ENCODE results near the gene SYNGR3. TPM values are rescaled to one million over a fixed set of nuclear protein-coding genes. Genes with fewer than 3 reads are reported as not detected.

The SYNGR3 gene
- total RNA-seq, 1 experiment from 2014 or later, result 3.6 TPM

GRCh38 chr16:2038382-2039231, 48.8 kb downstream of the SYNGR3 start:
- H3K4me3 Mint-ChIP-seq (ENCODE audit: low read depth, unreplicated experiment), result no peak overlapping the region
- no peak for DNase-seq
- TF ChIP-seq CTCF (IDR thresholded peaks at IDR 0.05; ENCODE audit: unreplicated experiment), result no peak
- CTCF ChIA-PET, result no interaction called here
- H3K36me3 Mint-ChIP-seq (ENCODE audit: insufficient read depth, unreplicated experiment), result peaks cover 40% of the 10 kb centered on the region
- H3K27me3 Mint-ChIP-seq (ENCODE audit: unreplicated experiment), result no peaks in the 10 kb centered on the region
- intact Hi-C loops (cut with micrococcal nuclease; ENCODE audit: unreplicated experiment), result no loop called here
- H3K4me1 Mint-ChIP-seq (ENCODE audit: low read depth, unreplicated experiment), result peaks cover 23% of the 10 kb centered on the region
- BruUV-seq (replicated peaks), result no TSS peak
- H3K9me3 Mint-ChIP-seq (ENCODE audit: low read depth, unreplicated experiment), result no peaks in the 10 kb centered on the region
- no peak overlapping the region for H3K27ac Mint-ChIP-seq (ENCODE audit: unreplicated experiment)

GRCh38 chr16:2039274-2040031, 49.7 kb downstream of the SYNGR3 start:
- Mint-ChIP-seq H3K4me3 (ENCODE audit: low read depth, unreplicated experiment) (no peak overlapping the region), H3K27ac (ENCODE audit: unreplicated experiment) (no peak overlapping the region), H3K4me1 (ENCODE audit: low read depth, unreplicated experiment) (peaks cover 23% of the 10 kb centered on the region), H3K9me3 (ENCODE audit: low read depth, unreplicated experiment) (no peaks in the 10 kb centered on the region), H3K36me3 (ENCODE audit: insufficient read depth, unreplicated experiment) (peaks cover 40% of the 10 kb centered on the region), H3K27me3 (ENCODE audit: unreplicated experiment) (no peaks in the 10 kb centered on the region)
- TF ChIP-seq CTCF (IDR thresholded peaks at IDR 0.05; ENCODE audit: unreplicated experiment), result no peak
- BruUV-seq (replicated peaks), result no TSS peak
- DNase-seq, result no peak
- CTCF ChIA-PET, result interaction anchor here (0.6 kb wide), 1 partner anchor 337 kb away, joined by 3 read pairs; no protein-coding TSS in a partner anchor
- intact Hi-C loops (cut with micrococcal nuclease; ENCODE audit: unreplicated experiment), result no loop called here

GRCh38 chr16:2040041-2040786, 50.4 kb downstream of the SYNGR3 start:
- H3K27me3 Mint-ChIP-seq (ENCODE audit: unreplicated experiment), result no peaks in the 10 kb centered on the region
- no peaks in the 10 kb centered on the region for H3K9me3 Mint-ChIP-seq (ENCODE audit: low read depth, unreplicated experiment)
- peaks cover 40% of the 10 kb centered on the region for H3K36me3 Mint-ChIP-seq (ENCODE audit: insufficient read depth, unreplicated experiment)
- no TSS peak for BruUV-seq (replicated peaks)
- CTCF ChIA-PET, result interaction anchor here (0.6 to 1.6 kb wide), 5 partner anchors 10 to 338 kb away, joined by 3 to 7 read pairs (median 6); no protein-coding TSS in a partner anchor
- no peak overlapping the region for H3K4me3 Mint-ChIP-seq (ENCODE audit: low read depth, unreplicated experiment)
- intact Hi-C loops (cut with micrococcal nuclease; ENCODE audit: unreplicated experiment), result no loop called here
- no peak overlapping the region for H3K27ac Mint-ChIP-seq (ENCODE audit: unreplicated experiment)
- H3K4me1 Mint-ChIP-seq (ENCODE audit: low read depth, unreplicated experiment), result peaks cover 23% of the 10 kb centered on the region
- no peak for DNase-seq
- no peak for TF ChIP-seq CTCF (IDR thresholded peaks at IDR 0.05; ENCODE audit: unreplicated experiment)
